GM18508 (cell line): ENCODE results near the gene AGAP1.

Source experiments
- ATAC-seq: cut with Tn5 transposase; IDR thresholded peaks from one replicate; pipeline ENCODE4 v1.9.1; 2021; ENCODE audit warnings: moderate number of reproducible peaks; ENCODE audit not compliant: insufficient read depth, unreplicated experiment

The AGAP1 gene

GRCh38 chr2:236107942-236108625 is 614.2 kb downstream of the AGAP1 start:
- no peak for ATAC-seq

- no peak for ATAC-seq
These were observed 615.2 kb downstream of the AGAP1 start for GRCh38 chr2:236109061-236109460.

GRCh38 chr2:236109473-236109872 is 615.6 kb downstream of the AGAP1 start:
- ATAC-seq, result no peak

- ATAC-seq, result no peak
These were observed 618.6 kb downstream of the AGAP1 start for GRCh38 chr2:236112466-236112865.

- no peak for ATAC-seq
These were observed 619.6 kb downstream of the AGAP1 start for GRCh38 chr2:236113425-236113824.

GRCh38 chr2:236113948-236114347 is 620.1 kb downstream of the AGAP1 start:
- ATAC-seq, result no peak

- ATAC-seq, result no peak
These were observed 621.1 kb downstream of the AGAP1 start for GRCh38 chr2:236114959-236115358.

- ATAC-seq, result no peak
These were observed 623.6 kb downstream of the AGAP1 start for GRCh38 chr2:236117401-236117800.

- ATAC-seq, result no peak
These were observed 624.0 kb downstream of the AGAP1 start for GRCh38 chr2:236117861-236118269.

GRCh38 chr2:236119003-236119402 is 625.2 kb downstream of the AGAP1 start:
- no peak for ATAC-seq

- no peak for ATAC-seq
These were observed 625.6 kb downstream of the AGAP1 start for GRCh38 chr2:236119476-236119875.

- no peak for ATAC-seq
These were observed 626.3 kb downstream of the AGAP1 start for GRCh38 chr2:236120141-236120601.

- no peak for ATAC-seq
These were observed 627.0 kb downstream of the AGAP1 start for GRCh38 chr2:236120829-236121228.

- ATAC-seq, result no peak
These were observed 627.7 kb downstream of the AGAP1 start for GRCh38 chr2:236121546-236121945.

- ATAC-seq, result no peak
These were observed 628.4 kb downstream of the AGAP1 start for GRCh38 chr2:236122236-236122635.

GRCh38 chr2:236123716-236124115 is 629.9 kb downstream of the AGAP1 start:
- ATAC-seq, result no peak

- ATAC-seq, result no peak
These were observed 630.5 kb downstream of the AGAP1 start for GRCh38 chr2:236124182-236124893.

- ATAC-seq, result no peak
These were observed 631.7 kb downstream of the AGAP1 start for GRCh38 chr2:236125541-236125940.

- no peak for ATAC-seq
These were observed 633.2 kb downstream of the AGAP1 start for GRCh38 chr2:236127010-236127409.

GRCh38 chr2:236128321-236128720 is 634.5 kb downstream of the AGAP1 start:
- no peak for ATAC-seq

GRCh38 chr2:236129935-236130334 is 636.1 kb downstream of the AGAP1 start:
- no peak for ATAC-seq
